Cardiac muscle cell (in vitro differentiated cells and primary cell): ENCODE results near the gene MYO3B. TPM values are rescaled to one million over a fixed set of nuclear protein-coding genes. Genes with fewer than 3 reads are reported as not detected.
A peak's percentile ranks its signal among the peaks of the same experiment; 100 is the strongest.

ENCODE experiments used
- DNase-seq, 2 donors: peaks; one replicate each; pipeline versions ENCODE4 v3.0.0 to v3.0.0-alpha.2; 2010 to 2017; ENCODE audit warnings: low read depth in 1 of 2, low spot score in 1 of 2
- H3K27ac ChIP-seq: fragments of 200-600 bp; sonication (generic); 2 replicates; pipeline ENCODE4 v1.5.1; 2016
- H3K27me3 ChIP-seq: fragments of 200-600 bp; sonication (generic); 2 replicates; pipeline ENCODE4 v1.6.0; 2016; ENCODE audit warnings: control low read depth
- H3K36me3 ChIP-seq: fragments of 200-600 bp; sonication (generic); 2 replicates; pipeline ENCODE4 v1.5.1; 2016; ENCODE audit warnings: control low read depth
- H3K4me1 ChIP-seq: fragments of 200-600 bp; sonication (generic); 2 replicates; pipeline ENCODE4 v1.8.1; 2017; ENCODE audit warnings: low read depth, mild to moderate bottlenecking, mixed run types
- H3K4me3 ChIP-seq: fragments of 200-600 bp; sonication (generic); 2 replicates; pipeline ENCODE4 v1.5.1; 2016; ENCODE audit warnings: mild to moderate bottlenecking
- H3K9me3 ChIP-seq: fragments of 200-600 bp; sonication (generic); 2 replicates; pipeline ENCODE4 v1.5.1; 2017; ENCODE audit warnings: low read depth, mild to moderate bottlenecking, control low read depth
- polyA plus RNA-seq: library from polyadenylated mRNA; unstranded; fragments of >200 nt; fragmentation: Nextera tagmentation; extraction: Ambion mirVana; gene quantifications from 2 replicates; pipeline ENCODE4 v1.2.1, GENCODE V29; 2016
- total RNA-seq: library from RNA; depleted of rRNA; stranded (reverse); fragments of >200 nt; gene quantifications from 2 replicates; pipeline ENCODE4 v1.2.3, GENCODE V29; 2016
- TF ChIP-seq, protein P1 (sequence below): IDR thresholded peaks from 2 replicates; pipeline ENCODE4 v1.5.1; 2012; ENCODE audit warnings: low read depth, mild to moderate bottlenecking, low read length

Gene MYO3B
- total and polyA plus RNA-seq, 2 experiments from 2014 or later: not detected

DNA sequence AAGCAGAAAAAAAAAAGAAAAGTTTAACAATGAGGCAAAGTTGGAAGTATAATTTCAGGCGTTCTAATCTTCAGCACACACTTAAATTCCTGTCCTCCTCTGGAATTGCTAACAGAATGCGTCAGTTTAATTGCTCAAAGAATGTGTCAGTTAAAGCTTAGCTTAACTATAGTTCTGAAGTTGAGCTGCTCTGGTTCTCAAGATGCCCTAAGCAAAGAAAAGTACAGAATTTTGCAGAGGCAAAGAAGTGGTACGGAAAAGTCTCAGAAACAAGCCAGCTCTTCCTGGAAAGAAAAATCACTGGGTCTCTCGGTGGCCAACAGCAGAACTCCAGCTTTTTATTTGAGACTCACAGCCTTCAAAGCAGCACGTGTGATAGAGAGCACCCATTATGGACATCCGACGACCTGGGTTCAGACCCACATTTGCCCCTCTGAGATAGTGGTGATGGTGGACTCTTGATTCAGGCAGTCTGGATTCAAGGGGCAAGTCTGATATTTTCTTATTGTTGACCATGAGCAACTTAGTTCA is 22.2 kb upstream of the MYO3B start:
- TF ChIP-seq, protein P1, sequence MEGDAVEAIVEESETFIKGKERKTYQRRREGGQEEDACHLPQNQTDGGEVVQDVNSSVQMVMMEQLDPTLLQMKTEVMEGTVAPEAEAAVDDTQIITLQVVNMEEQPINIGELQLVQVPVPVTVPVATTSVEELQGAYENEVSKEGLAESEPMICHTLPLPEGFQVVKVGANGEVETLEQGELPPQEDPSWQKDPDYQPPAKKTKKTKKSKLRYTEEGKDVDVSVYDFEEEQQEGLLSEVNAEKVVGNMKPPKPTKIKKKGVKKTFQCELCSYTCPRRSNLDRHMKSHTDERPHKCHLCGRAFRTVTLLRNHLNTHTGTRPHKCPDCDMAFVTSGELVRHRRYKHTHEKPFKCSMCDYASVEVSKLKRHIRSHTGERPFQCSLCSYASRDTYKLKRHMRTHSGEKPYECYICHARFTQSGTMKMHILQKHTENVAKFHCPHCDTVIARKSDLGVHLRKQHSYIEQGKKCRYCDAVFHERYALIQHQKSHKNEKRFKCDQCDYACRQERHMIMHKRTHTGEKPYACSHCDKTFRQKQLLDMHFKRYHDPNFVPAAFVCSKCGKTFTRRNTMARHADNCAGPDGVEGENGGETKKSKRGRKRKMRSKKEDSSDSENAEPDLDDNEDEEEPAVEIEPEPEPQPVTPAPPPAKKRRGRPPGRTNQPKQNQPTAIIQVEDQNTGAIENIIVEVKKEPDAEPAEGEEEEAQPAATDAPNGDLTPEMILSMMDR: no peak
- no peaks in the 10 kb centered on the region for H3K36me3 ChIP-seq
- no peak overlapping the region for H3K27ac ChIP-seq
- H3K4me3 ChIP-seq: no peak overlapping the region
- H3K9me3 ChIP-seq: no peaks in the 10 kb centered on the region
- H3K27me3 ChIP-seq: peaks cover 68% of the 10 kb centered on the region
- DNase-seq: peak; percentile 13 to 21
- peaks cover 8% of the 10 kb centered on the region for H3K4me1 ChIP-seq

GRCh38 chr2:170156592-170156991 is 21.4 kb upstream of the MYO3B start:
- H3K36me3 ChIP-seq: no peaks in the 10 kb centered on the region
- H3K4me3 ChIP-seq: no peak overlapping the region
- H3K27me3 ChIP-seq: peaks cover 71% of the 10 kb centered on the region
- no peak overlapping the region for H3K27ac ChIP-seq
- TF ChIP-seq, protein P1: no peak
- peaks cover 8% of the 10 kb centered on the region for H3K4me1 ChIP-seq
- H3K9me3 ChIP-seq: no peaks in the 10 kb centered on the region
- DNase-seq: no peak

- Histone ChIP-seq H3K27me3 (peaks cover 70% of the 10 kb centered on the region), H3K4me1 (peaks cover 8% of the 10 kb centered on the region), H3K27ac (no peak overlapping the region), H3K36me3 (no peaks in the 10 kb centered on the region), H3K4me3 (no peak overlapping the region), H3K9me3 (no peaks in the 10 kb centered on the region)
- DNase-seq: peak in 1 of 2 donors; percentile 12
- TF ChIP-seq, protein P1: no peak
These were observed 20.8 kb upstream of the MYO3B start for GRCh38 chr2:170157025-170157684.

DNA sequence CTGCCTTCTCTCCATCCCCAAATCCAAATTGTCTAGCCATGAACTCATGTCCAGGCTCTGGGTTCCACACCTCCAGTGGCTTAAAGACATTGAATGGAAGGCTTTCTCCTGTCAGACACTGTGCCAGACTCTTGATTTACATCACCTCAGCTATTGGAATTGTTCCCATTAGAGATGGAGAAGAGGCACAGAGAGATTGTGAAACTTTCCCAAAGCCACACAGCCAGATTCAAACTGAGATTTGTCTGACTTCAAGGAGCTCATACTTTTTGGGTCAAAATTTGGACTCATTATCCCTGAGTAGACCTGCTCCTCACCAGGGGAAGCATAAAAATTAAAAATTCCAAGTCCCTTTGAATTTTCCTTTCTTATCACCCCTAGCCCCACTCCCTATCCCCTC is 18.9 kb upstream of the MYO3B start:
- no peaks in the 10 kb centered on the region for H3K36me3 ChIP-seq
- H3K27ac ChIP-seq: no peak overlapping the region
- H3K4me1 ChIP-seq: peaks cover 8% of the 10 kb centered on the region
- H3K9me3 ChIP-seq: no peaks in the 10 kb centered on the region
- H3K4me3 ChIP-seq: no peak overlapping the region
- peaks cover 77% of the 10 kb centered on the region for H3K27me3 ChIP-seq
- TF ChIP-seq, protein P1: no peak
- no peak for DNase-seq

DNA sequence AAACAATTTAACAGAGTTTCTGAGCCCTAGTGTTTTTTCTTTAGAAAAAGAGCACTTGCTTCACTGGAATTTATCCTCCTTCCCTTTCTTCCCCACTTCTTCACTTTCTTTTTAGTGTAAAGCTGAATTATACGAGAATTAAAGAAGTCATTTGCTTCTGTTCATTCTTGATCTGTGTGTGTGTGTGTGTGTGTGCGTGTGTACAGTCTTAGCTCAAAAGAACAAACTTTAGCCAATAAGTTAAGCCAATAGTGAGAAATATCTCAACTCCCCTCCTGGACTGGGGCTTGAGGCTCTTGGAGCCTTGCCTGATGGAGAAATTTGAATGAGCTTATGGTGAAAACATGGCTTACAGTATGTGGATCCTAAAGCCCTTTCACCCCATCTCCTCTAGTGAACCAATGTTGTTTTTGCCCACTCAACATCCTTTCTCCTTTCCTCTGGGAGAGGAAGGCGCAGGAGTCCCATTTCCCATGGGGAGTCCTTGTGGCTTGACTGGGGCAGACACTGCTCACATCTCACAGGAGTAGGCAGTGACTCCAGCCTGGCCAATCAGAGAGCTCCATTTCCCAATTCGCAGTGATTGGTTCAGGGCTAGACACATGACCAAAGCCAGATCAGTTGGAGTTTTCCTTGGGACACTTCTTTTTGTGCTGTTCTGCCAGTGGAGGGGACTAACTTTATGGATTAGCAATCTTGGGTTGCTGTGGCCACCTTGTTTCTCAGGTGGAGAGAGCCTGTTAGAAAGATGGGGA is 16.3 kb upstream of the MYO3B start:
- TF ChIP-seq, protein P1: no peak
- peak in 1 of 2 donors; percentile 14 for DNase-seq
- no peak overlapping the region for H3K27ac ChIP-seq

More for the DNA sequence above, 16.3 kb upstream of the MYO3B start:
- Histone ChIP-seq H3K27me3 (peaks cover 84% of the 10 kb centered on the region), H3K4me3 (no peak overlapping the region), H3K4me1 (no peaks in the 10 kb centered on the region), H3K9me3 (no peaks in the 10 kb centered on the region), H3K36me3 (no peaks in the 10 kb centered on the region)
